IMR-90 (cell line): ENCODE measurements around the gene IDH3B. TPM values are rescaled to one million over a fixed set of nuclear protein-coding genes. Genes with fewer than 3 reads are reported as not detected.

Source experiments
- ATAC-seq: fragments of 200-7000 bp; cut with Tn5 transposase; 2 replicates; pipeline ENCODE4 v1.9.1; 2020; ENCODE audit warnings: low read depth, mild to moderate bottlenecking, moderate library complexity
- BruUV-seq: library from RNA; stranded (reverse); fragments of 400-500 nt; replicated peaks from 2 replicates; lab custom pipeline; 2021; lab: Mats Ljungman, UMichigan
- CTCF ChIA-PET: fragments of 300-600 bp; formaldehyde crosslinking; extraction: SDS; loops from one replicate; lab custom pipeline; 2021; ENCODE audit warnings: antibody characterized with exemption; lab: Yijun Ruan, JAX
- POLR2A ChIA-PET: fragments of 300-600 bp; sonication (Branson Sonifier 250); formaldehyde crosslinking; loops from one replicate; lab custom pipeline; 2022; ENCODE audit warnings: antibody characterized with exemption; ENCODE audit not compliant: unreplicated experiment; lab: Charles Lee
- DNase-seq: peaks from one replicate; pipeline ENCODE4 v3.0.0; 2013
- H2AFZ ChIP-seq: replicated peaks from 2 replicates; pipeline ENCODE3; 2013; ENCODE audit warnings: low read length, mild to moderate bottlenecking; ENCODE audit not compliant: poor library complexity
- H2AK5ac ChIP-seq: 2 replicates; pipeline ENCODE4 v1.6.1; 2013; ENCODE audit warnings: low read depth, low read length, inconsistent platforms
- H2AK9ac ChIP-seq: replicated peaks from 2 replicates; pipeline ENCODE3; 2013; ENCODE audit warnings: mild to moderate bottlenecking, low read depth, low read length, moderate library complexity; ENCODE audit not compliant: poor library complexity
- H2BK120ac ChIP-seq: 2 replicates; pipeline ENCODE4 v1.6.1; 2013; ENCODE audit warnings: low read depth, low read length, inconsistent platforms
- H2BK15ac ChIP-seq: 3 replicates; pipeline ENCODE4 v1.6.1; 2013; ENCODE audit warnings: low read depth, low read length, inconsistent platforms
- H2BK20ac ChIP-seq: 2 replicates; pipeline ENCODE4 v1.6.1; 2013; ENCODE audit warnings: low read depth, mild to moderate bottlenecking, inconsistent platforms, low read length, moderate library complexity
- H2BK5ac ChIP-seq: 2 replicates; pipeline ENCODE4 v1.6.1; 2013; ENCODE audit warnings: mild to moderate bottlenecking, low read depth, low read length, inconsistent platforms; ENCODE audit not compliant: poor library complexity, severe bottlenecking
- H3K14ac ChIP-seq: replicated peaks from 2 replicates; pipeline ENCODE4 v1.6.1; 2013; ENCODE audit warnings: low read depth, low read length, inconsistent platforms
- H3K18ac ChIP-seq: 2 replicates; pipeline ENCODE4 v1.6.1; 2013; ENCODE audit warnings: low read depth, low read length, control low read depth
- H3K23ac ChIP-seq: 2 replicates; pipeline ENCODE4 v1.6.1; 2013; ENCODE audit warnings: low read depth, low read length, inconsistent platforms
- H3K27ac ChIP-seq: 2 replicates; pipeline ENCODE4 v1.5.1; 2013; ENCODE audit warnings: mild to moderate bottlenecking, control low read depth, low read length; ENCODE audit not compliant: insufficient read depth
- H3K27me3 ChIP-seq: 2 replicates; pipeline ENCODE4 v1.6.1; 2013; ENCODE audit warnings: low read length; ENCODE audit not compliant: control insufficient read depth, insufficient read depth
- H3K36me3 ChIP-seq: 2 replicates; pipeline ENCODE4 v1.6.1; 2013; ENCODE audit warnings: low read length, mixed read lengths; ENCODE audit not compliant: control insufficient read depth, insufficient read depth
- H3K4ac ChIP-seq: 2 replicates; pipeline ENCODE4 v1.6.1; 2013; ENCODE audit warnings: low read depth, low read length, inconsistent platforms
- H3K4me1 ChIP-seq: 2 replicates; pipeline ENCODE4 v1.6.1; 2013; ENCODE audit warnings: low read length, mixed read lengths; ENCODE audit not compliant: control insufficient read depth, insufficient read depth
- H3K4me2 ChIP-seq: 2 replicates; pipeline ENCODE4 v1.6.1; 2013; ENCODE audit warnings: low read depth, mild to moderate bottlenecking, control low read depth, low read length, moderate library complexity
- H3K4me3 ChIP-seq: 2 replicates; pipeline ENCODE4 v1.5.1; 2013; ENCODE audit warnings: low read depth, mild to moderate bottlenecking, control low read depth, low read length, moderate library complexity; ENCODE audit not compliant: insufficient read depth
- H3K56ac ChIP-seq: 2 replicates; pipeline ENCODE4 v1.6.1; 2013; ENCODE audit warnings: low read length, inconsistent platforms; ENCODE audit not compliant: insufficient read depth; ENCODE audit errors: extremely low read depth
- H3K79me1 ChIP-seq, 2 experiments: 2 replicates each; pipeline ENCODE4 v1.6.1; 2013; ENCODE audit warnings: low read length in 2 of 2, inconsistent platforms in 1 of 2, low read depth in 1 of 2
- H3K9ac ChIP-seq: 2 replicates; pipeline ENCODE4 v1.6.1; 2013; ENCODE audit warnings: low read depth, low read length, control low read depth
- H3K9me1 ChIP-seq: 2 replicates; pipeline ENCODE4 v1.6.1; 2013; ENCODE audit warnings: low read length, inconsistent platforms; ENCODE audit not compliant: insufficient read depth
- H3K9me3 ChIP-seq: 2 replicates; pipeline ENCODE4 v1.6.1; 2013; ENCODE audit warnings: low read length; ENCODE audit not compliant: control insufficient read depth, insufficient read depth
- H4K20me1 ChIP-seq: 2 replicates; pipeline ENCODE4 v1.6.1; 2013; ENCODE audit warnings: low read length, inconsistent platforms; ENCODE audit not compliant: insufficient read depth
- H4K5ac ChIP-seq: 2 replicates; pipeline ENCODE4 v1.6.1; 2013; ENCODE audit warnings: mild to moderate bottlenecking, low read depth, low read length, control low read depth
- H4K8ac ChIP-seq, 2 experiments: 2 replicates each; pipeline ENCODE4 v1.6.1; 2013; ENCODE audit warnings: low read depth in 2 of 2, low read length in 2 of 2, control low read depth in 1 of 2, inconsistent platforms in 1 of 2
- H4K91ac ChIP-seq: 2 replicates; pipeline ENCODE4 v1.6.1; 2013; ENCODE audit warnings: low read depth, low read length, inconsistent platforms; ENCODE audit not compliant: insufficient read depth
- FOS ChIP-seq: fragments of 150-350 bp; IDR thresholded peaks from 2 replicates; pipeline ENCODE4 v1.6.1; 2016; ENCODE audit warnings: low read depth, low read length
- MAZ ChIP-seq: IDR thresholded peaks from 2 replicates; pipeline ENCODE4 v1.6.1; 2012; ENCODE audit warnings: low read depth, mild to moderate bottlenecking, low read length, improper control_type of control experiment, moderate library complexity, borderline replicate concordance
- NFE2L2 ChIP-seq: fragments of 150-350 bp; IDR thresholded peaks from 2 replicates; pipeline ENCODE4 v1.6.1; 2016; ENCODE audit warnings: low read depth, mild to moderate bottlenecking, low read length
- POLR2A ChIP-seq: IDR thresholded peaks from 2 replicates; pipeline ENCODE4 v1.6.1; 2012; ENCODE audit warnings: mild to moderate bottlenecking, low read depth, low read length
- RFX5 ChIP-seq: IDR thresholded peaks from 2 replicates; pipeline ENCODE4 v1.8.0; 2012; ENCODE audit warnings: low read depth, mild to moderate bottlenecking, low read length, moderate library complexity
- SMC3 ChIP-seq: fragments of 150-350 bp; IDR thresholded peaks from 2 replicates; pipeline ENCODE4 v1.6.1; 2016; ENCODE audit warnings: low read depth, mild to moderate bottlenecking, antibody characterized with exemption, low read length, moderate library complexity
- USF2 ChIP-seq: fragments of 150-350 bp; IDR thresholded peaks from 2 replicates; pipeline ENCODE4 v1.6.1; 2017; ENCODE audit warnings: mild to moderate bottlenecking, antibody characterized with exemption, low read length, low read depth
- WGBS, 2 experiments: methylation state at CpG; one replicate each; pipeline versions ENCODE4 v1.1.5 to v1.1.7; 2013; ENCODE audit warnings: missing lambda C conversion rate in 2 of 2; ENCODE audit not compliant: insufficient read length in 1 of 2; ENCODE audit errors: extremely low coverage in 2 of 2; 5-methylcytosine and 5-hydroxymethylcytosine counted together
- dilution Hi-C: fragments of 300-500 bp; cut with HindIII; formaldehyde crosslinking; loops from one replicate; pipeline ENCODE4 v1.14.3; 2018; ENCODE audit warnings: low sequenced_read_pairs; ENCODE audit not compliant: unreplicated experiment
- in situ Hi-C: fragments of 300-500 bp; cut with MboI; formaldehyde crosslinking; loops from 3 replicates; pipeline ENCODE4 v1.14.3; 2019; ENCODE audit warnings: low sequenced_read_pairs, inconsistent platforms, mixed read lengths
- intact Hi-C: fragments of 100-400 bp; cut with micrococcal nuclease; formaldehyde crosslinking; loops from 2 replicates; pipeline ENCODE4 v1.10.0; 2022
- polyA plus RNA-seq, 3 experiments: library from polyadenylated mRNA; depleted of rRNA; stranded (reverse); fragments of >200 nt; gene quantifications; 2 replicates each; pipeline ENCODE4 v1.2.3, GENCODE V29; 2012; ENCODE audit warnings: low replicate concordance in 1 of 3
- total RNA-seq: library from RNA; depleted of rRNA; stranded (reverse); fragments of >200 nt; gene quantifications from 2 replicates; pipeline ENCODE4 v1.2.3, GENCODE V29; 2012

IDH3B gene
- total and polyA plus RNA-seq, 2 of the 4 experiments (the other 2 are of a cell fraction): 151 to 160 TPM

DNA sequence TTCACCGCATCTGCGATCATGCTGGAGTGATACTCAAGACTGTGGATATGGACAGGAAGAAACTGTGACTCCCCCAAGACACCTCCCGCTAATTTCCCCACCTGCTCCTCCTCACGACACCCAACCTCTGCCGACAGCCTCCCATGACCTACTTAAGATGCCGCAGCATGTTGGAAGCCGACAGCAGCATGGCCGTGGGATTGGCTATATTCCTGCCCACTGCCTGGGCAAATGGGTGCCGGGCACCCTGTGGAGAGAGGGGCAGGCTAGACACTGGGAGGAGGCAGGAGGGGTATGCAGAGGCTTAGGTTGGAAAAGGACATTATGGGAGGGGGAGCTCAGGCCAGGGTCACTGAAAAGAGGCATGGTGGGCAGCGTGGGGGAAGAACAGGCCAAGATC lies 4.5 kb downstream of the IDH3B start:
- Histone ChIP-seq H3K23ac (no peak overlapping the region), H2BK15ac (no peak overlapping the region), H3K14ac (no peak overlapping the region), H3K56ac (no peak overlapping the region), H3K4me3 (no peak overlapping the region), H4K5ac (no peak overlapping the region), H2AK5ac (no peak overlapping the region), H3K9me3 (no peaks in the 10 kb centered on the region), H3K27me3 (no peaks in the 10 kb centered on the region), H3K9me1 (peaks cover 12% of the 10 kb centered on the region), H4K20me1 (peaks cover 41% of the 10 kb centered on the region), H4K8ac (no peak overlapping the region), H2BK120ac (no peak overlapping the region), H3K4me2 (no peak overlapping the region), H3K18ac (no peak overlapping the region), H3K4me1 (peaks cover 3% of the 10 kb centered on the region; the same call in 1 of the 2 replicates), H3K27ac (no peak overlapping the region), H2BK5ac (no peak overlapping the region), H3K4ac (no peak overlapping the region), H2BK20ac (no peak overlapping the region), H3K79me1 (peaks cover 33 to 61% of the 10 kb centered on the region in 2 experiments), H2AFZ (no peak overlapping the region), H2AK9ac (no peak overlapping the region), H3K9ac (no peak overlapping the region), H3K36me3 (peaks cover 66% of the 10 kb centered on the region), H4K91ac (no peak overlapping the region)
- TF ChIP-seq SMC3 (no peak), POLR2A (no peak), FOS (no peak), MAZ (no peak), NFE2L2 (no peak), USF2 (no peak), RFX5 (no peak)
- in situ Hi-C loops (no loop called here), dilution Hi-C loops (no loop called here), intact Hi-C loops (no loop called here)
- ChIA-PET CTCF (no interaction called here), POLR2A (no interaction called here)
- ATAC-seq (no peak), DNase-seq (no peak)
- BruUV-seq: no TSS peak
- 82% methylated on average over 4 of the region's 10 CpGs; no CpG with 5 or more reads in 1 of the 2 experiments for WGBS, 2 experiments
